HCT116 (cell line): ENCODE data around the gene SLC44A5. TPM values are rescaled to one million over a fixed set of nuclear protein-coding genes. Genes with fewer than 3 reads are reported as not detected.

ENCODE experiments used
- ATAC-seq: fragments of 200-7000 bp; cut with Tn5 transposase; 2 replicates; pipeline ENCODE4 v1.9.1; 2020; ENCODE audit warnings: mild to moderate bottlenecking, moderate library complexity
- BruUV-seq: library from RNA; stranded (reverse); fragments of 400-500 nt; replicated peaks from 2 replicates; lab custom pipeline; 2021; lab: Mats Ljungman, UMichigan
- CTCF ChIA-PET: fragments of 300-600 bp; sonication (Branson Sonifier 250); formaldehyde crosslinking; loops from one replicate; lab custom pipeline; 2021; ENCODE audit warnings: antibody characterized with exemption; lab: Charles Lee
- POLR2A ChIA-PET: fragments of 300-600, 350-600 bp; sonication (Branson Sonifier 250); formaldehyde crosslinking; loops from one replicate; lab custom pipeline; 2021; ENCODE audit warnings: antibody characterized with exemption; lab: Charles Lee
- RAD21 ChIA-PET, 2 experiments: fragments of 300-600 bp; sonication (Branson Sonifier 250); formaldehyde crosslinking; loops; one replicate each; lab custom pipeline; 2023; ENCODE audit warnings: low total read pairs in 2 of 2; ENCODE audit not compliant: uncharacterized antibody in 2 of 2, unreplicated experiment in 2 of 2, low non-redundant PET in 1 of 2; lab: Charles Lee
- DNase-seq: peaks from one replicate; pipeline ENCODE4 v3.0.0-alpha.2; 2010; ENCODE audit warnings: low read depth, low spot score
- H2AFZ ChIP-seq: fragments of 200-600 bp; shearing (Covaris generic), sonication (generic); 2 replicates; pipeline ENCODE4 v1.6.1; 2017; ENCODE audit warnings: low read depth, mixed run types, mixed read lengths, antibody characterized with exemption, low read length; ENCODE audit not compliant: poor library complexity, severe bottlenecking
- H3K27ac ChIP-seq: 2 replicates; pipeline ENCODE4 v1.5.1; 2012; ENCODE audit warnings: low read depth, low read length
- H3K27me3 ChIP-seq: fragments of 200-600 bp; sonication (generic); 2 replicates; pipeline ENCODE4 v1.6.1; 2016; ENCODE audit warnings: mixed run types, low read length, mixed read lengths; ENCODE audit not compliant: insufficient read depth
- H3K36me3 ChIP-seq, 2 experiments: fragments of 200-500 bp in 1 of 2; fragments of 200-600 bp in 1 of 2; sonication (Bioruptor generic) in 1 of 2; sonication (generic) in 1 of 2; 2 replicates each; pipeline versions ENCODE4 v1.5.1 to v1.6.1; 2014 to 2016; ENCODE audit warnings: low read length in 2 of 2, inconsistent platforms in 1 of 2, mixed read lengths in 1 of 2, mixed run types in 1 of 2; ENCODE audit not compliant: insufficient read depth in 2 of 2, control insufficient read depth in 1 of 2
- H3K4me1 ChIP-seq, 2 experiments: fragments of 200-600 bp in 1 of 2; sonication (generic) in 1 of 2; 2 replicates each; pipeline versions ENCODE4 v1.5.1 to v1.6.1; 2012 to 2017; ENCODE audit warnings: low read length in 2 of 2, inconsistent platforms in 1 of 2, mild to moderate bottlenecking in 1 of 2, mixed read lengths in 1 of 2, mixed run types in 1 of 2, moderate library complexity in 1 of 2; ENCODE audit not compliant: insufficient read depth in 2 of 2, control insufficient read depth in 1 of 2
- H3K4me2 ChIP-seq: fragments of 200-600 bp; sonication (generic); 2 replicates; pipeline ENCODE4 v1.6.1; 2017; ENCODE audit warnings: mixed run types, low read length, mixed read lengths
- H3K4me3 ChIP-seq, 2 experiments: fragments of 200-600 bp in 1 of 2; sonication (generic) in 1 of 2; replicated peaks in 1 of 2; 2 replicates each; pipeline ENCODE4 v1.5.1; 2011 to 2016; ENCODE audit warnings: low read length in 2 of 2, control low read depth in 1 of 2, low read depth in 1 of 2, mild to moderate bottlenecking in 1 of 2, mixed read lengths in 1 of 2, mixed run types in 1 of 2
- H3K79me2 ChIP-seq: fragments of 200-600 bp; sonication (generic); 2 replicates; pipeline ENCODE4 v1.6.1; 2017; ENCODE audit warnings: mild to moderate bottlenecking, mixed run types, low read length, moderate library complexity, mixed read lengths; ENCODE audit not compliant: insufficient read depth
- H3K9ac ChIP-seq: fragments of 200-600 bp; sonication (generic); 2 replicates; pipeline ENCODE4 v1.6.1; 2016; ENCODE audit warnings: low read length, mixed read lengths
- H3K9me2 ChIP-seq: fragments of 200-600 bp; sonication (generic), shearing (Covaris generic); 2 replicates; pipeline ENCODE4 v1.6.1; 2017; ENCODE audit warnings: mixed run types, mild to moderate bottlenecking, moderate library complexity; ENCODE audit not compliant: insufficient read depth
- H3K9me3 ChIP-seq, 2 experiments: fragments of 200-500 bp in 1 of 2; fragments of 200-600 bp in 1 of 2; sonication (Bioruptor generic) in 1 of 2; sonication (generic) in 1 of 2; 2 replicates each; pipeline ENCODE4 v1.6.1; 2014 to 2017; ENCODE audit warnings: low read length in 2 of 2, mixed read lengths in 2 of 2, inconsistent platforms in 1 of 2, low read depth in 1 of 2, mild to moderate bottlenecking in 1 of 2, mixed run types in 1 of 2, moderate library complexity in 1 of 2; ENCODE audit not compliant: control insufficient read depth in 1 of 2, insufficient read depth in 1 of 2
- H4K20me1 ChIP-seq: fragments of 200-600 bp; sonication (generic), shearing (Covaris generic); 2 replicates; pipeline ENCODE4 v1.6.1; 2017; ENCODE audit warnings: mixed run types, mild to moderate bottlenecking, moderate library complexity; ENCODE audit not compliant: insufficient read depth
- CBX3 ChIP-seq: IDR thresholded peaks from 2 replicates; pipeline ENCODE4 v1.6.1; 2012; ENCODE audit warnings: low read depth
- CEBPB ChIP-seq: IDR thresholded peaks from 2 replicates; pipeline ENCODE4 v1.6.1; 2012; ENCODE audit warnings: low read depth
- EGR1 ChIP-seq: IDR thresholded peaks from 2 replicates; pipeline ENCODE4 v1.6.1; 2012; ENCODE audit warnings: low read depth
- ELF1 ChIP-seq: IDR thresholded peaks from 2 replicates; pipeline ENCODE4 v1.6.1; 2012; ENCODE audit warnings: low read depth, borderline replicate concordance
- EZH2 ChIP-seq: fragments of 200-600 bp; sonication (generic); IDR thresholded peaks from 2 replicates; pipeline ENCODE4 v1.6.1; 2017; ENCODE audit warnings: antibody characterized with exemption, mixed run types
- EZH2phosphoT487 ChIP-seq: fragments of 200-600 bp; IDR thresholded peaks from 2 replicates; pipeline ENCODE4 v1.6.1; 2018; ENCODE audit warnings: antibody characterized with exemption, borderline replicate concordance
- FOSL1 ChIP-seq: IDR thresholded peaks from 2 replicates; pipeline ENCODE4 v1.6.1; 2012; ENCODE audit warnings: low read depth
- JUND ChIP-seq: IDR thresholded peaks from 2 replicates; pipeline ENCODE4 v1.6.1; 2012
- POLR2A ChIP-seq: IDR thresholded peaks from 2 replicates; pipeline ENCODE4 v1.7.0; 2011; ENCODE audit warnings: borderline replicate concordance; ENCODE audit not compliant: insufficient read depth, insufficient read length; ENCODE audit errors: extremely low read depth
- POLR2AphosphoS5 ChIP-seq: IDR thresholded peaks from 2 replicates; pipeline ENCODE4 v1.6.1; 2011; ENCODE audit warnings: mild to moderate bottlenecking, low read depth, low read length, moderate library complexity
- RAD21 ChIP-seq: IDR thresholded peaks from 2 replicates; pipeline ENCODE4 v1.6.1; 2012; ENCODE audit warnings: low read depth, mild to moderate bottlenecking
- REST ChIP-seq: IDR thresholded peaks from 2 replicates; pipeline ENCODE4 v1.6.1; 2012; ENCODE audit warnings: low read depth
- SIN3A ChIP-seq: IDR thresholded peaks from 2 replicates; pipeline ENCODE4 v1.6.1; 2012; ENCODE audit warnings: low read depth
- SP1 ChIP-seq: IDR thresholded peaks from 2 replicates; pipeline ENCODE4 v1.6.1; 2012; ENCODE audit warnings: low read depth
- TCF7L2 ChIP-seq: IDR thresholded peaks from 2 replicates; pipeline ENCODE4 v1.7.0; 2011; ENCODE audit warnings: borderline replicate concordance, inconsistent platforms; ENCODE audit not compliant: insufficient read depth, insufficient read length; ENCODE audit errors: extremely low read depth
- YY1 ChIP-seq: IDR thresholded peaks from 2 replicates; pipeline ENCODE4 v1.6.1; 2011; ENCODE audit warnings: low read length, low read depth, moderate library complexity, mild to moderate bottlenecking; ENCODE audit not compliant: insufficient replicate concordance; ENCODE audit errors: extremely low read depth
- ZFX ChIP-seq: fragments of 450-650 bp; IDR thresholded peaks from 2 replicates; pipeline ENCODE4 v1.6.1; 2017
- ZNF274 ChIP-seq: fragments of 200-500 bp; sonication (Bioruptor generic); IDR thresholded peaks from 2 replicates; pipeline ENCODE4 v1.6.1; 2014; ENCODE audit warnings: mild to moderate bottlenecking, low read depth, low read length, inconsistent platforms
- intact Hi-C: fragments of 100-400 bp; cut with micrococcal nuclease; formaldehyde crosslinking; loops from 2 replicates; pipeline ENCODE4 v1.10.0; 2022
- total RNA-seq: library from RNA; stranded (reverse); gene quantifications from one replicate; pipeline ENCODE4 v1.2.1, GENCODE V29; 2021; ENCODE audit not compliant: unreplicated experiment

Gene SLC44A5
- total RNA-seq, 1 experiment from 2014 or later = 2.4 TPM

- RAD21 ChIA-PET = no interaction called here
- CTCF ChIA-PET = no interaction called here
- ATAC-seq (no peak), DNase-seq (no peak)
- Histone ChIP-seq H4K20me1 (no peaks in the 10 kb centered on the region), H3K4me2 (no peak overlapping the region), H3K27ac (no peak overlapping the region), H2AFZ (no peak overlapping the region), H3K27me3 (no peaks in the 10 kb centered on the region), H3K9ac (no peak overlapping the region), H3K9me2 (no peaks in the 10 kb centered on the region), H3K79me2 (no peaks in the 10 kb centered on the region), H3K36me3 (no peaks in the 10 kb centered on the region), H3K4me3 (no peak overlapping the region), H3K4me1 (no peaks in the 10 kb centered on the region), H3K9me3 (no peaks in the 10 kb centered on the region)
- intact Hi-C loops = no loop called here
- no peak for TF ChIP-seq CBX3
- no peak for TF ChIP-seq RAD21
- no peak for TF ChIP-seq ZNF274
- TF ChIP-seq ZFX = no peak
- TF ChIP-seq YY1 = no peak
- no peak for TF ChIP-seq FOSL1
- TF ChIP-seq EGR1 = no peak
- TF ChIP-seq TCF7L2 = no peak
- no peak for TF ChIP-seq EZH2
- no peak for TF ChIP-seq POLR2AphosphoS5
- no peak for TF ChIP-seq CEBPB
- TF ChIP-seq SIN3A = no peak
- no peak for TF ChIP-seq ELF1
- no peak for TF ChIP-seq POLR2A
- TF ChIP-seq EZH2phosphoT487 = no peak
- no peak for TF ChIP-seq SP1
- no peak for TF ChIP-seq JUND
- TF ChIP-seq REST = no peak
- no TSS peak for BruUV-seq
- POLR2A ChIA-PET = no interaction called here
Observed at GRCh38 chr1:75554181-75554580, 56.7 kb downstream of the SLC44A5 start.
